OCI-M1 (cell line): ENCODE data around the gene CRYGB.

Source experiments
- DNase-seq: peaks from one replicate; lab custom pipeline; 2025; lab: John Stamatoyannopoulos, UW

The CRYGB gene, protein sequence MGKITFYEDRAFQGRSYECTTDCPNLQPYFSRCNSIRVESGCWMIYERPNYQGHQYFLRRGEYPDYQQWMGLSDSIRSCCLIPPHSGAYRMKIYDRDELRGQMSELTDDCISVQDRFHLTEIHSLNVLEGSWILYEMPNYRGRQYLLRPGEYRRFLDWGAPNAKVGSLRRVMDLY

DNA sequence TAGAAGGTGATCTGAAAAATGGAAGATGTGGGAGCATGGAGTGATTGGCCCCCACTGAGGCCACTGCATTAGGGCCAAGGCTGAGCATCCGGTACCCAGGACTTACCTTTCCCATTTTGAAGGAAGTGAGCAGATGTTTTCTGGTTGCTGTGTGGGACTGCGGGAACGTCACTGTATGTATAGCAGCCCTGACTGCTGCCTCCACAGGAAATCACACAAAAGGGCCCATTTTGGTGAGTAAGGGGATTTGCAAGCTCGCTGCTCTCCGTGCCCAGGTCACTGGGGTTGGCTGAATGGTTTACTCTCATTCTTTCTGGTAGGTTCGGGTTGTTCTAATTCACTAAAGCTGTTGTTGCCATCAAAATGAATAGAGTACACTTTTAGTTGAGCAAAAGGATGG lies at the start of gene CRYGB:
Gene CRYGB (minus strand): TSS at position 153 of the 400 bp plus-strand sequence. CDS start 38 bp downstream, at position 115.
- DNase-seq = no peak

DNA sequence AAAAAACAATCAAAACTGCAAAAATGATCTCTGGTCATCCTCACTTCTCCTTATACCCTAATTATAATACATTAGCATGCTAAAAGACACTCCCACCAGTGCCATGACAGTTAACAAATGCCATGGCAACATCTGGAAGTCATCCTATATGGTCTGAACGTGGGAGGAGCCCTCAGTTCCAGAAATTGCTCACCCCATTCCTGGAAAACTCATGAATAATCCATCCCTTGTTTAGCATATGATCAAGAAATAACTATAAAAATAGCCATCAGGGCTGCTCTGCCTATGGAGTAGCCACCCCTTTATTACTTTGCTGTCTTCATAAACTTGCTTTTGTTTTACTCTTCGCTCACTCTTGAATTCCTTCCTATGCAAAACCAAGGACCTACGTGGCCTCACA lies 49.6 kb upstream of the CRYGB start:
- no peak for DNase-seq

DNA sequence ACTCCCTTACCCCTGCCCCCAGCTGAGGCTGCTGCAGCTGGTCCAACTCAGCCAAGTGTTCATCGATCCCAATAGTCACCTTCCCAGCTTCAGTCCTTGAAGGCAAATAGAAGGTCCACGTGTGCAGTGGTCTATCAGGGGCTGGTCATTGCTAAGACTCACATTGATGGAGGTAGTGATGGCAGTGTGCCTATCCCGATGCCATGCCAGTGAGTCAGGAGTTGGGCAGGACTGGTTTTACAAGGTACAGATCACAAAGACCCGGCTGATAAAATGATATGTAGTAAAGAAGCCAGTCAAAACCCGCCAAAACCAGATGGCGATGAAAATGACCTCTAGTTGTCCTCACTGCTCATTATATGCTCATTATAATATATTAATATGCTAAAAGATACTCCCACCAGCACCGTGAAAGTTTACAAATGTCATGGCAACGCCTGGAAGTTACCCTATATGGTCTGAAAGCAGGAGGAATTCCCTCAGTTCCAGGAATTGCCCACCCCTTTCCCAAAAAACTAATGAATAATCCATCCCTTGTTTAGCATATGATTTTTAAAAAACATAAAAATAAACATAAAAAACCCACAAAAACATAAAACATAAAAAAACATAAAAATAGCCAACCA lies 46.8 kb upstream of the CRYGB start:
- DNase-seq = no peak

DNA sequence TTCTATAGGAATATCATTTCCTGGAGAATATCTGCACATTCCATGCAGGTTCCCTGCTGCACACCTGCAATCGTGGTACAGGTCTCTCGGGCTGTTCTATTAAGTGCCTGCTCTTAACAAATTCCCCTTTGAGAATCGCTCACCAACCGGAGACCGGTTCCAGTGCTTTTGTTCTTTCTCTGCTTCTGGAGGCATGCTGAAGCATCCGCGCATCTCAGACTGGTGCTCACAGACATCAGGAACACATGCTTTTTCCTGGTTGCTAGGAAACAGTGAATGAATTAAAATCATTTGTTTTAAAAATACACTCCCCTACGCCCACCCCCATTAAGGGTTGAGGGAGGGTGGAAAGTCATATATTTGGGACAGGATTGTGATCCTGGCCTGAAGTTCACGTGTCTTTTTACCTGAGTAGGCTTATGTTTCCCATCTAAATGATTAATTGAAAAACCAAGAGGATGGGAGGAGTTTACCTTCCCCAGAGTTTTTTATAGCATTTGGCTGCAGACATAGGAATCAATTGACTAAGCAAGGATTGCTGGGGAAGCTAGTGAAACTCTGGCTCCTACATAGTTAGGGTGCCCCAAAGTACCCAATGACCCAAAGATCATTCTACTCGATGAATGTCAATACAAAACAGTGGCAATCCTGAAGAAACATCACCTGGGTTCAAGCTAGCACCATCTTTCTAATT lies 44.0 kb upstream of the CRYGB start, which contains the start of gene C2orf80:
Gene C2orf80 (minus strand): TSS at position 221 of the 694 bp plus-strand sequence. CDS start 3,044 bp downstream, outside the sequence.
- no peak for DNase-seq

DNA sequence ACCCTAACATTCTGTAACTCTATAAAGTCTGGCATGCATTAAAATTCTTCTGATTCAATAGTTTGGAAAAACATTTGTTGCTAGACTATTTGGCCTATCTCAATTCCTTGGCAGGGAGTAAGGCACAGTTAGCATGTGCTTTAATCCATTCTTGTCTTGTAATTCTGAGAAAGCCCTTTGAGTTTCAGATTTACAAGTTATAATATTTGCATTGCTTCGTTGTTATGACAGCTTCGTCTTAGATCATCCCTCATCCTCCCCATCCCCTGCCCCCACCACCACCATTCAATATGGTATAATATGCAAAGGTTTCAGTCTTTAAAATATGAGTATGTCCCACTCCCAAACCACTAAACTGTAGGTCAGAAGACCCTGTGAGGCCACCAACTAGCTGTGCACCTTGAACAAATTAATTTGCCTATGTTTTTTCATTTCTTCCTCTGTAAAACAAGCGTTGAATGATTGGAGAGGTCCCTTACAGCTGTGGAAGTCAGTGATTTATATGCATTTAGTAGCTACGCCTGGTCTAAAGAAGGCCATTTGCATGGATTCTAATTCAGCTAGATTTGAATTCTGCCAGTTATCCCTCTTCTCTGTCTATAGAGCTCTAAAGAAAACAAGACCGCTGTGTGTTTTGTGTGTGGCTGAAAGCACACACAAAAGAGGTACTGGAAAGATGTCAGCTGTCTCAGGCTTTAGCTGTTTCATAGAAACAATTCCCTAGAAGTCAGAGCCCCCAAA lies 43.3 kb upstream of the CRYGB start:
- no peak for DNase-seq

DNA sequence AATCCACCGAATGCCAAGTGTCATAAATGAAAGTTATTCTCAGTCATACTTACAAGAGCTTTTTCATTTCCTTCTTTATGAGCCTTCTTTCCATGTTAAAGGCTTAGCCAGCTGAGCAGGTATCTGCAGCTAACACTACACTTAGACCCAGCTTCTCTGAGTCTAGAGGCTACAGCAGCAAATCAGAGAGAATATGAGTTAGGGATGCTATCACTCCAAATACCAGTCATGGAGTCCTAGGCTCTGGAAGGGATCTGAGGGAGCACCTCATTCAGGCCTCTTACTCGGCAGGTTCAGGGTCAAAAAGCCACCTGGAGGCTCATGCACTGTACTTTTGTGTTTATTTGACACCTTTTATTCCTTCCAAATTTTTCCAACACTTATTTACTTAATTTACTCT lies 40.9 kb upstream of the CRYGB start:
- DNase-seq = no peak

DNA sequence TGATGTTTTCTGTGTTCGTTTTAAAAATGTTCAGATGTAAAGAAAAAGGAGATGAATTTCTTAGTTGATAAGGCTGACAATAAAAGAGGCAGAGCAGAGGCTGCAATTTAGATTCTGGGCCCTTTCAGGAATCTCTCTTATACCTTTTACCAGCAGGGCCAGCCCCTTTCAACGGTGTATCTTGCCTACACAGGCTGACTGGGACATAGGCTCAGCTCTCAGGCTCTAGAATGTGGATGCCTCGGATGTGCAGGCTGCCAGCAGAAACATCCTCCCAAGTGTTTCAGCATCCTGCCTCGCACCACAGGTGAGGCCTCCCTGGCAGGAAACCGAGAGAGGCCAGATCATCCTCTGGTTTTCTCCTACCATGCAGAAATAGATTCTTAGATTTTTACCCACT lies 40.5 kb upstream of the CRYGB start:
- no peak for DNase-seq

DNA sequence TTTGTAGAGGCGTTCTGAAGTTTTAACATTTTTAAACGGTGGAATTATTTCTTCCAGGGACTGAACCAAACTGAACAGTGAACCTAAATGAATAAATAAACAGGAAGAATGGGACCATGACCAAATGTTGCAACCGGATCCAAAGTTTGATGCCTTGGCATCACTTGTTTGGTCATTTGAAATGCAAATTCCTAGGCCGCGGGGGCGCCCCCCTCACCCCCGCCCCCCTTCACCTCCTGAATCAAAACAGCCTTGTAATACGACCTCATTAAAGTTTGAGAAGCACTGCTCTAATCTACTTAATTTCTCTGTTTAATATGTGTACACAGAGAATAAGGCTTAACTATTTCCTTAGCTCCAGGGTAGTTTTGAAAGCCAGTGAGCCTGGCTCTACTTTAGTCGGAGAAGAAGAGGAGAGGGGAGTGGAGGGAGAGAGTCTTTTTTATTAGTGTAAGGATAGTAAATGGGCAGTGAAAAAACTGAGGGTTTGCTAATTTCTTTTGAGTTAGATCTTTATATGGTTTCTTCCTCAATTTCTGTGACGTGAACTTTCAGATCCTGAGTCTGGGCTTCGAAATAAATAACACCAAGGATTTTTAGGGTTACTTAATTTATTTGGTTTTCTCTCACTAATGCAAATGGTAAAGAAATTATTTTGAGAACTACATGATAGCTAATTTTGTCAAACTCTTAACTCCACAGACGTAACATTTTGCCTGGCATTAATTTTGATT lies 38.2 kb upstream of the CRYGB start:
- no peak for DNase-seq

DNA sequence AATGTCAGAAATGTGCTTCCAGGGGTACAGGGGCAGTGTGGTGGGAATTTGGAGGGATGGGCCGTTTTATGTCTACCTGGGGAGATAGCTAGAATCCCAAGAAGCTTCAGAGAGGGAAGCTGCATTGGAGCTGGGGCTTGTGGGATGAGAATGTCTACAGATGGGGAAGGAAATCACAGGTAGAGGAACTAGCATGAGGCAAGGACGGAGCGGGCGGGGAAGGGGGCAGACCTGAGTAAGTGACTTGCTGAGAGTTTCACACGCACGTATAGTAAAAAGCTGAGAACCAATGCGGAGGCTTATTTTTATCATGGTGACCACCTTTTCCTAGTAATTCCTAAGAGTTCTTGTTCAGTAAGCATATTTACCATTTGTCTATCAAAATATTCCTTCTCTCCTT lies 37.6 kb upstream of the CRYGB start:
- DNase-seq = no peak

DNA sequence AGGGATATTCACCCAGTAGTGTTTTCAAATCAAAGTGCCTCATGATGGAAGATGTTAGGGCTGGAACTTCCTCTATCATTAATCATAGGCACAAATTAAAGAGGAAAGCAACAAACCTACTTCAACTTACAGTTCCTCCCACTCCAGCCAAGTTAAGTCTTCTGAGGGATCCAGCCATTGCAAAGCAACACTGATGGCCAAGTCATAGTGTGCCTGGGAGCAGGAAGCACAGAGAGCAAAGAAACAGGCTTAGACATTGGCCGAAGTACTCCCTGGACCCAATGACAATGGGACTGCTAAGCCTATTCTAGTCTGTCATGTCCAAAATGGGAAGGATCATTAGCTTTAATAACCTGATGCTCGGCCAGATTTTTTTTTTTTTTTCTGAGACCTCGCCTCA lies 36.9 kb upstream of the CRYGB start:
- no peak for DNase-seq

DNA sequence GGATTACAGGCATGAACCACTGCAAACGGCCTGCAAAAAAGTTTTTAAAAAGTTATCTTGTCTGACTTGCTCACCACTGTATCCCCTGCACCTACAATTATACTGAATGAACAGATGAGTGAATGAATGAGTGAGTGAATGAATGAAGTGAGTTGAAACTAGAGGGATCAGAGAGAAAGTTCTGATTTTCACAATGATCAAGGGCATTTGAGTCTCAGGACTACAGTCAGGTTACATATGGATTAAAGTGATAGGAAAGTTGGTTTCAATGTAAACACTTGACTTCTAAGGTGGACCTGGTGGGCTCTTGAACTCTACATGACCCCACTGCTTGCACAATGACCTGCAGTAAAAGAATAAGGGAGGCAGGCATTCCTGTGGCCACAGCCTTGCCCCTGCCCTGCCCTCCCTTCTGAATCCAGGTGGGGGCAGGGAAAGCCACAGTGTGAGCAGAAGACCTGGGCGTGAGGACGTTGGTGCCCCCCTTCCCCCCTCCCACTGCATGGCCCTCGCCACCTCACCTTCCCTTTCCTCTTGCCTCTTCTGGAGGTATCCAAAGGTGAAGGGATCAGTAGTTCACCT lies 33.2 kb upstream of the CRYGB start:
- no peak for DNase-seq

DNA sequence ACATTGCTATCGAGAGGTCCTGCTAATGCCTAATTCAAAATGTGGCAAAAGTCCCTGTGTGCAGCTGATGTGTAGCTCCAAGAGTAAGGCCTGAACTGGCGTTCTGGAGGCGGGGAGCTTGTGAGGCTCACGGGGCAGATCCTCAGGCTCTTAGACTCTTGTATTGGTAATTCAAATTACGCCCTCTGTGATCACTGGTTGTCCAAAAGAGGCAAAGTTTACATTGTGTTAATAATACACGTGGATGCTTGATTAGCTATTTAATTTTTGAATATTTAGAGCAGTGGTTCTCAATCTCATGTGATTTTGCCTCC lies 29.8 kb upstream of the CRYGB start:
- DNase-seq = peak; percentile 47

DNA sequence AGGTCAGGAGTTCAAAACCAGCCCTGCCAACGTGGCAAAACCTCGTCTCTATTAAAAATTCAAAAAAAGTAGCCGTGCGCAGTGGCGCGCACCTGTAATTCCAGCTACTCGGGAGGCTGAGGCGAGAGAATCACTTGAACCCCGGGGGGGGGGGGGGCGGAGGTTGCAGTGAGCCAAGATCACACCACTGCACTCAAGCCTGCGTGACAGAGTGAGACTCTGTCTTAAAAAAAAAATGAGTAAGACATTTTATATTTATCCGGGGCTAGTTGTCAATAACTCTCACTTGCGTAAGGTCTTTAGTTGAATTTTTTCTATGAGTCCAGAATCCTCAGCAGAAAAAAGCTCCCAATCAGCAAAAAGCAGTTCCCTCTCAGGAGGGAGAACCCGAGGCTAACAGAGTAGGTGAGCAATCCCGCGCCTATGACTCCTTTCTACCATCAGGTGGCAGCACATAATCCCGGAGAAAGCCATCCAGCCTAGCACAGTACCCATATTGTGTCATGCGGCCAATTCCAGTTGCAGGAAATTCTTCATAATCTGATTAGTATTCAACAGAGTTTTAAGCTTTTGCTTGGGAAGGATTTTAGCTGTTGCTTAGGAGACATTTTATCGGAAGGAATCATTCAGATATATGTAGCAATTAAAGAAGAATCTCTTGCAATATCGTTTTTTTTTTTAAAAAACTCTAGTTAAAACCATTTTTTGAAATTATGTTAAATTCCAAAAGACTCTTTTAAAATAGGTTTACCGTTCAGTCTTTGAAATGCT lies 29.3 kb upstream of the CRYGB start:
- DNase-seq = peak; percentile 93

DNA sequence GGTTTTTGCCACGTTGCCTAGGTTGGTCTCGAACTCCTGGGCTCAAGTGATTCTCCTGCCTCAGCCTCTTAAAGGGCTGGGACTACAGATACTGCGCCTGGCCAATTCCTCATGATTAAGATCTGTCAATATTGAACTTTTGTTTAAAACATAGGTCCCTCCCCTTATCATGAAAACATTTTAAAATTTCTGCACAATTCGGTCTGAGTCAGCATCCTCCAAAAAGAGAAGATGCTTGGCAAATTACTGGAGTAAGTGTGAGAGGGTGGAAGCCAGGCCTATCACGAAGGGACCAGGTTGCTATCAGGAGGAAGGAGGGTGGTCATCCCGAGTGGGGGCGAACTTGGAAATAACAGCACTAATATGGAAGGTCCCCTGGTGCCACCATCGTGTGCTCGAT lies 28.2 kb upstream of the CRYGB start:
- DNase-seq = no peak

DNA sequence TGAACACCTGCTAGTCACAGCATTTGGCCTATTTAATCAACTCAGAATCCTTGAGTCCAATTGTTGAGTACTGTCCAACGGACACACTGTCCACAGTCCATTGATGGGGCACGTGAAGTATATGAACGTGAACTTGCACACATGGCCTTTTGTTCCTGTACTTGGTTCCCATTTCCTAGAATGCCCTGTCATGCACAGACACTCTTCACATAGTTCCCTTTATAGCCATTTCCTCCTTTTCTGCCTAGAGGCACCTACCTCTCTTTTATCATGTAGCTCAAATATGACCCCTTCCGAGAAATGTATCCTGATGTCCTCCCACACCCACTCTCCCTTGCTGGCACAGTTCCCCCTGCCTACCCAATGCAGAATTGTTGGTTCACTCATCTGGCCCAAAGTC lies 26.2 kb upstream of the CRYGB start:
- DNase-seq = peak; percentile 95

DNA sequence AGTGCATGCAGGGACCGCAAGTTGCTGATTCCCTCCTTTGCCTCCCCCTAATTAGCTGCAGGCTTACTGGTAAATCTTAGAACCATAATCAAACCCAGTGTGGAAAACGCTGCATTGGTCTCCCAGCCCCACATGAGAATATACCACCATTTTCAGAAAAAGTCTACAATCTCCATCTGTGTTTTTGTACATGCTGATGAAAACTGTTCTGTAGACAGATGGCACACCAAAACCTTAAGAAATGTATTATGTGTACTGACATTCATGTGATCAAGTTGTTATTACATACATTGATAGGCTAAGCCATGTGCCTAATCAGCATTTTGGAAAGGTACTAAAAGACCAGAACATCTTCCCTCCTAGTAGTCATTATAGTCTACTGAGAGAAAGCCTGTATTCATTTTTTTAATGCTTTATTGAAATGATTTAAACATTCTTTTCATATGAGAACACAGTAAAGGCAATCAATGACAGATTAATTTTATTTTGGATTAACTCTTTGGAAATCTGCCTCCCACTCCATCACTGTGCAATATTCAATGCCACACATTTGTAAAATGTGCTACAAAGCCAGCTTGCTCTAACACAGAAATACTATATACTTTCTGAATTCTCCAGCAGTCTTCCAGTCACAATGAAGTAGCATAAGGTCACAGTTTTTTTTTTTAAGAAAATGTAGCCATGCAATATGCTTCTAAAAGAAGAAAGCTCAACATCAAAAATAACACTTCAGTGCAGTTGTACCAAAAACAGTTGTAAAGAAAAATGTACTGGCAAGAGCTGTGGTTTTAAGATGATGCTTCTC lies 19.2 kb upstream of the CRYGB start:
- no peak for DNase-seq

DNA sequence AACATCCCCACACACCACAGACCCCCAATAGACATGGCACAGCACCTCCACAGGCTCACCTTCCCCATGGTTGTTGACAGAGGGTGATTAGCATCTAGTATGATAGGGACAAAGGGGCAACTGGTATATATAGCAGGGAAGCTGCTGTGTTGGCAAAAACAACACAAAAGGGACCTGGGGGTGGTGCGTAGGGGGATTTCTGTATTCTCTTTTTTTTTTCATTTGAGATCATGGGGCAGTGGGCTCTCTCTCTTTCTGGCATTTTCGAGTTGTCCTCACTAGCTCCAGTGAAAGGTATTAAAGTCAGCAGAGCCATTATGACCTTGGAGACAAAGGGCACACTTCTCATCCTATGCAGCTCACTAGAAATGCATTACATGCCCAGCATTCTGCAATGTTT lies 17.5 kb upstream of the CRYGB start, which contains the start of gene CRYGA:
Gene CRYGA (minus strand): TSS at position 101 of the 400 bp plus-strand sequence. CDS start 33 bp downstream, at position 68.
- DNase-seq = no peak

DNA sequence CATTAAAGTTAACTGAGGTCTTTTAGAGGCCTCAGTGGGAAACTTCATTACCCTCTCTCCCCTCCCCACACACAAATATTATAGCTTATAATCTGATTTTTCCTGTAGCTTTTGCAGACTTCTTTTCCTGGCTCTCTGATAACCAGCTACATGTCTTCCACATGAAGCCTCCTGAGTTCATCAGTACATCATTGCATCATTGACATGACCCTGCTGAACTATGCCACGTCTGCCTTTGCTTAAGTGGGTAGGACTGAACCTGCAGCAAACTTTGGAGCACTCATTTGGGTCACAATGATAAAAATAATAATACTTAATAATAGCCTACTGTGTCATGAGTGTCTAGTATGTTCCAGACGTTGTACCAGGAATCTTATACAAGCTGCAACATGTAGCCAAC lies 10.5 kb upstream of the CRYGB start:
- DNase-seq = no peak

DNA sequence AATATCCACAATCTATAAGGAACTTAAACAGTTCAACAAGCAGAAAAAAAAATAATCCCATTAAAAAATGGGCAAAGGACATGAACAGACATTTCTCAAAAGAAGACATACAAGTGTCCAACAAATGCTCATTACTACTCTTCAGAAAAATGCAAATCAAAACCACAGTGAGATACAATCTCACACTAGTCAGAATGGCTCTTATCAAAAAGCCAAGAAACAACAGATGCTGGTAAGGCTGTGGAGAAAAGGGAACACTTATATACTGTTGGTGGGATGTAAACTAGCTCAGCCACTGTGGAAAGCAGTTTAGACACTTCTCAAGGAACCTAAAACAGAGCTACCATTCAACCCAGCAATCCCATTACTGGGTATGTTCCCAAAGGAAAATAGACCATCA lies 7.2 kb upstream of the CRYGB start:
- peak; percentile 62 for DNase-seq

DNA sequence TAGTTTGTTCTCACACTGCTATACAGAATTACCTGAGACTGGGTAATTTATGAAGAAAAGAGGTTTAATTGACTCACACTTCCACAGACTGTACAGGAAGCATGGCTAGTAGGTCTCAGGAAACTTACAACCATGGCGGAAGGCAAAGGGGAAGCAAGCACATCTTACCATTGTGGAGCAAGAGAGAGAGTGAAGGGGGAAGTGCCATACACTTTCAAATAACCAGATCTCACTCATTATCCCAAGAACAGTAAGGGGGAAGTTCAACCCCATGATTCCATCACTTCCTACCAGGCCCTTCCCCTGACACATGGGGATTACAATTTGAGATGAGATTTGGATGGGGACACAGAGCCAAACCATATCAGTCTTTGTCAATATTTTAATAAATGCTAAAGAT lies 5.0 kb upstream of the CRYGB start:
- no peak for DNase-seq
